AG04450 (cell line): ENCODE measurements around the gene TOR1A. TPM values are rescaled to one million over a fixed set of nuclear protein-coding genes. Genes with fewer than 3 reads are reported as not detected.
"Not testable (repeated sequence)": the region's sequence is repeated elsewhere in the genome, so short reads cannot be mapped to it uniquely, and the experiment has no call there.

Source experiments
- CTCF ChIA-PET: fragments of 300-600, 350-600 bp; formaldehyde crosslinking; extraction: SDS; loops from one replicate; lab custom pipeline; 2022; ENCODE audit warnings: antibody characterized with exemption, inconsistent platforms; lab: Charles Lee
- POLR2A ChIA-PET: fragments of 350-600 bp; formaldehyde crosslinking; extraction: SDS; loops from one replicate; lab custom pipeline; 2021; ENCODE audit warnings: antibody characterized with exemption, inconsistent platforms; lab: Yijun Ruan, JAX
- DNase-seq: peaks from one replicate; pipeline ENCODE4 v3.0.0-alpha.2; 2011; ENCODE audit warnings: low read depth, low spot score
- H3K27ac ChIP-seq: one replicate; pipeline ENCODE4 v1.5.1; 2012; ENCODE audit warnings: low read depth, low read length, control low read depth
- H3K27me3 ChIP-seq: one replicate; pipeline ENCODE4 v1.6.0; 2012; ENCODE audit warnings: low read length; ENCODE audit not compliant: control insufficient read depth, insufficient read depth
- H3K4me3 ChIP-seq: 2 replicates; pipeline ENCODE4 v1.5.1; 2011; ENCODE audit warnings: mild to moderate bottlenecking, low read depth, low read length, control low read depth
- H3K9me3 ChIP-seq: 2 replicates; pipeline ENCODE4 v1.5.1; 2012; ENCODE audit warnings: low read length; ENCODE audit not compliant: control insufficient read depth, insufficient read depth
- CTCF ChIP-seq: IDR thresholded peaks from 2 replicates; pipeline ENCODE4 v1.5.1; 2011; ENCODE audit warnings: low read depth, low read length, control low read depth, inconsistent platforms
- polyA plus RNA-seq: library from polyadenylated mRNA; depleted of rRNA; stranded (reverse); fragments of >200 nt; gene quantifications from 2 replicates; pipeline ENCODE4 v1.2.3, GENCODE V29; 2011

The TOR1A gene
- polyA plus RNA-seq, 1 experiment, result 78.5 TPM

DNA sequence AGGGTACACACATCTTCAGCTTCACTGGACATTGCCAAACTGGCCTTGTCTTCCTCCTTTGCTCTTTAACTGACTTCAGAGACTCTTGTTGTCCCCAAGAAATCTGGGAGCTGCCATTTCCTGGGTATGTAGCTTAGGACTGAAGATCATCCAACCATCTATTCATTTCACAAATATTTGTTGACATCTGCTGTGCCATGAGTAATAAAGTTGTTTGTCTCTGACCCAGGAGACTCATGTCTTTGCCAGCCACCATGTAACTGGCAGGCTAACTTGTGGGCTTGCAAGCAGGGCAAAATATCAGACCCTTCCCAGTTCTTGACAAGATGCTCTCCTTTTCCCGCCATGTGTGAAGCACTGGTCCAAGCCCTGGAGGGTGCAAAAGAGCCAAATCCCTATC, 38.1 kb downstream of the TOR1A start:
- CTCF ChIA-PET, result interaction anchor here (1.3 to 5.2 kb wide), 5 partner anchors 49 to 654 kb away, joined by 3 to 85 read pairs (median 12); no protein-coding TSS in a partner anchor
- peaks cover 6% of the 10 kb centered on the region for H3K27me3 ChIP-seq
- POLR2A ChIA-PET, result no interaction called here
- DNase-seq, result no peak
- H3K9me3 ChIP-seq, result no peaks in the 10 kb centered on the region
- H3K4me3 ChIP-seq, result no peak overlapping the region
- TF ChIP-seq CTCF, result no peak
- H3K27ac ChIP-seq, result no peak overlapping the region

DNA sequence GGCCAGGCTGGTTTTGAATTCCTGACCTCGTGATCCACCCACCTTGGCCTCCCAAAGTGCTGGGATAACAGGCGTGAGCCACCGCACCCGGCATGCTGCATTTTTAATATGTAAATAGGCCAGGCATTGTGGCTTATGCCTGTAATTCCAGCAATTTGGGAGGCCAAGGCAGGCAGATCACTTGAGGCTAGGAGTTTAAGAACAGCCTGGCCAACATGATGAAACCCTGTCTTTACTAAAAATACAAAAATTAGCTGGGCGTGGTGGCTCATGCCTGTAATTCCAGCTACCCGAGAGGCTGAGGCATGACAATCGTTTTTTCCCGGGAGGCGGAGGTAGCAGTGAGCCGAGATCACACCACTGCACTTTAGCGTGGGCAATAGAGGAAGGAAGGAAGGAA, 39.0 kb downstream of the TOR1A start:
- CTCF ChIA-PET, result interaction anchor here (4.5 to 5.2 kb wide), 2 partner anchors 48 to 59 kb away, joined by 60 to 85 read pairs; no protein-coding TSS in a partner anchor
- H3K9me3 ChIP-seq, DNase-seq, H3K27me3 ChIP-seq, POLR2A ChIA-PET, H3K27ac ChIP-seq, H3K4me3 ChIP-seq: not testable (repeated sequence)

DNA sequence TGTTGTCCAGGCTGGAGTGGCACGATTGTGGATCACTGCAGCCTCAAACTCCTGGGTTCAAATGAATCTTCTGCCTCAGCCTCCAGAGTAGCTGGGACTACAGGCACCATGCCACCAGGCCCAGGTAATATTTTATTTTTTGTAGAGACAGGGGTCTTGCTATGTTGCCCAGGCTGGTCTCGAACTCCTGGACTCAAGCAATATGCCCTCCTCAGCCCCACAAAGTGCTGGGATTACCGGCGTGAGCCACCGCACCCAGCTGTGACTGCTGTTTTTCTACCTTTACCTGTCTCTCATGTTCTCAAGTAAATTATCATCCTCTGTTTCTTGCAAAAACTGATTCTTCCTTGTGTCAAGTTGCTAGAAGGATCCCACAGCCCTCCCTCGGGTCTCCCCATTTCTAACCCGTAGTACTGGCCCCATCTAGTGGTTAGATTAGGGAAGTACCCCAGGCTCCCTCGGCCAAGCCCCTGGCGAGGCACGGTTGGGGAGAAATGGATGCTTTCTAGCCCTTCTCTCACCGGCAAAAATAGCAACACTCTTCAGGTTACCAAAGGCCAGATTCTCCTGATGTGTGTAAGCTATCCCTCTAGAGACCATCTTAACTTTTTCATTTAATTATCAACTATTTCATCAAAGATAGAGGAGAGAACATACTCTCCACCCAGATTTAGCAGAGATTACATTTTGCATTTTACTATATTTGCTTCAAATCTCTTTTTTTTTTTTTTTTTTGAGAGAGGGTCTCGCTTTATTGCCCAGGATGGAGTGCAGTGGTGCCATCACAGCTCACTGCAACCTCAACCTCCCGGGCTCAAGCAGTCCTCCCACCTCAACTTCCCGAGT, 40.2 kb downstream of the TOR1A start:
- CTCF ChIA-PET, result interaction anchor here (0.6 to 5.2 kb wide), 27 partner anchors 11 to 932 kb away, joined by 3 to 85 read pairs (median 5); partner anchors contain the start of gene PTGES
- H3K27ac ChIP-seq, result no peak overlapping the region
- POLR2A ChIA-PET, result no interaction called here

DNA sequence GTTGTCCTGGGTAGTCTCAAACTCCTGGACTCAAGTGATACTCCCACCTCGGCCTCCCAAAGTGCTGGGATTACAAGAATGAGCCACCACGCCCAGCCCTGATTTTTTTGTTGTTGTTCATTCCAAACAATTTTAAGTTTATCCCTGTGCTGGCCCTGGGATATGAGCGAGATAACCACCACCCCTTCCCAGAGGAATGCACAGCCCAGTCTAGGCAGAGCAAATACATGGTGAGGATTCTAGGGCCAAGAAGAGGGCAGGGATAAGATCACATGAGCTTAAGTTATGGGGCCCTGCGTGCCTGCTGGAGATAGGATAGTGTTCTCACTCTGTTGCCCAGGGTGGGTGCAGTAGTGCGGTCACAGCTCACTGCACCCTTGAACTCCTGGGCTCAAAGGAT, 42.0 kb downstream of the TOR1A start:
- DNase-seq, result no peak
- POLR2A ChIA-PET, result interaction anchor here (2.9 kb wide), 1 partner anchor 20 kb away, joined by 11 read pairs; no protein-coding TSS in a partner anchor
- H3K4me3 ChIP-seq, result no peak overlapping the region
- no peak overlapping the region for H3K27ac ChIP-seq
- CTCF ChIA-PET, result interaction anchor here (1.7 to 5.2 kb wide), 7 partner anchors 42 to 643 kb away, joined by 5 to 85 read pairs (median 16); no protein-coding TSS in a partner anchor
- TF ChIP-seq CTCF, result no peak
- H3K27me3 ChIP-seq, result peaks cover 2% of the 10 kb centered on the region
- no peaks in the 10 kb centered on the region for H3K9me3 ChIP-seq

More for the DNA sequence above, 40.2 kb downstream of the TOR1A start:
- no peaks in the 10 kb centered on the region for H3K9me3 ChIP-seq
- peaks cover 4% of the 10 kb centered on the region for H3K27me3 ChIP-seq
- peak; percentile 57 for DNase-seq
- TF ChIP-seq CTCF, result peak; percentile 97
- H3K4me3 ChIP-seq, result no peak overlapping the region

- Histone ChIP-seq H3K9me3 (no peaks in the 10 kb centered on the region), H3K27ac (no peak overlapping the region), H3K27me3 (no peaks in the 10 kb centered on the region), H3K4me3 (no peak overlapping the region)
- no peak for DNase-seq
- ChIA-PET CTCF (interaction anchor here (1.0 to 5.2 kb wide), 6 partner anchors 39 to 157 kb away, joined by 5 to 85 read pairs (median 12); no protein-coding TSS in a partner anchor), POLR2A (interaction anchor here (2.9 kb wide), 1 partner anchor 19 kb away, joined by 11 read pairs; no protein-coding TSS in a partner anchor)
- no peak for TF ChIP-seq CTCF
Measured at GRCh38 chr9:129781131-129781530, 42.8 kb downstream of the TOR1A start.
